ENCODE data around the gene TSR1.
"Not testable (repeated sequence)": the region's sequence is repeated elsewhere in the genome, so short reads cannot be mapped to it uniquely, and the experiment has no call there.

The TSR1 gene

GRCh38 chr17:2319051-2319450, 17.2 kb downstream of the TSR1 start:
- H3K4me3 ChIP-seq (ENCODE audit: low read length), result no peak overlapping the region
- TF ChIP-seq CTCF (conservative IDR thresholded peaks at IDR 0.05; ENCODE audit: low read length), result no peak
- DNase-seq (ENCODE audit: low read depth), result no peak

- TF ChIP-seq CTCF (conservative IDR thresholded peaks at IDR 0.05; ENCODE audit: low read length), result no peak
- H3K4me3 ChIP-seq (ENCODE audit: low read length), result no peak overlapping the region
- DNase-seq (ENCODE audit: low read depth), result no peak
Observed at GRCh38 chr17:2317796-2318195, 18.5 kb downstream of the TSR1 start.

GRCh38 chr17:2316916-2317205, 19.4 kb downstream of the TSR1 start:
- DNase-seq (ENCODE audit: low read depth); H3K4me3 ChIP-seq (ENCODE audit: low read length): not testable (repeated sequence)

- DNase-seq (ENCODE audit: low read depth), result no peak
- no peak overlapping the region for H3K4me3 ChIP-seq (ENCODE audit: low read length)
- TF ChIP-seq CTCF (conservative IDR thresholded peaks at IDR 0.05; ENCODE audit: low read length), result no peak
Observed at GRCh38 chr17:2312736-2313135, 23.5 kb downstream of the TSR1 start.

- no peak for TF ChIP-seq CTCF (conservative IDR thresholded peaks at IDR 0.05; ENCODE audit: low read length)
- H3K4me3 ChIP-seq (ENCODE audit: low read length), result no peak overlapping the region
- DNase-seq (ENCODE audit: low read depth), result peak; percentile 33
Observed at GRCh38 chr17:2309338-2310154, 26.7 kb downstream of the TSR1 start.

GRCh38 chr17:2304931-2305330, 31.3 kb downstream of the TSR1 start:
- H3K4me3 ChIP-seq (ENCODE audit: low read length), result no peak overlapping the region
- TF ChIP-seq CTCF (conservative IDR thresholded peaks at IDR 0.05; ENCODE audit: low read length), result no peak
- no peak for DNase-seq (ENCODE audit: low read depth)

- H3K4me3 ChIP-seq (ENCODE audit: low read length), result peak within 1 kb of the TSS; percentile 88
- DNase-seq (ENCODE audit: low read depth), result peak; percentile 82
- TF ChIP-seq CTCF (conservative IDR thresholded peaks at IDR 0.05; ENCODE audit: low read length), result no peak
Observed at GRCh38 chr17:2303204-2304188, 32.8 kb downstream of the TSR1 start, which contains the start of the genes SMG6 and SRR. Gene SMG6, minus strand, starts transcription at chr17:2303785. Its CDS starts 65 bp downstream, at chr17:2303720. Gene SRR, plus strand, starts transcription at chr17:2303950. Its CDS starts 11,611 bp downstream, at chr17:2315561.

Data from AG10803 (cell line).